ENCODE data around the gene STAC3. TPM values are rescaled to one million over a fixed set of nuclear protein-coding genes. Genes with fewer than 3 reads are reported as not detected.

Gene STAC3
- total and polyA plus RNA-seq, 2 of the 8 experiments (the other 6 are each of a cell fraction or from before 2014, with no cell fraction given), result 0.70 to 1.3 TPM

DNA sequence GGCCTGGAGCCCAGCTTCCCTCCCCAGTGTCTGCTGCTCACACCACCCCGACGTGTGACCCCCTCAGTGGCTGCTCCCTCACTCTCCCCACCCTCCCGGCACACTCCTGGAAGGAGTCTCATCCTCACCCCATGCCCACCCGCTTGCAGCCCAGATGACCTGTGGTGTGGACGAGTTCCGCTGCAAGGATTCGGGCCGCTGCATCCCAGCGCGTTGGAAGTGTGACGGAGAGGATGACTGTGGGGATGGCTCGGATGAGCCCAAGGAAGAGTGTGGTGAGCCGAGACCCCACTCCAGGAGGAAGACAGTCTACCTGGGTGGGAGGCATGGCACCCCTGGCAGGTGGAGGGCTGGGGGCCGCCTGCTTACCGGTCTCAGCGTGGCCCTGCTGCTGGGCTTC, 49.4 kb downstream of the STAC3 start:
- H2BK12ac ChIP-seq (ENCODE audit: low read depth, low read length), result no peak overlapping the region
- no peaks in the 10 kb centered on the region for H3K9me3 ChIP-seq (ENCODE audit: insufficient read depth in 2 of 2, low read depth in 1 of 2, low read length in 1 of 2)
- H3K36me3 ChIP-seq (ENCODE audit: control insufficient read depth in 2 of 4, insufficient read depth in 4 of 4, low read length in 3 of 4), result peaks cover 54 to 98% (median 91%) of the 10 kb centered on the region in 4 experiments
- H3K4me2 ChIP-seq (ENCODE audit: insufficient read depth in 1 of 2, low read depth in 2 of 2, low read length in 2 of 2), result no peak overlapping the region
- no peak overlapping the region for H2BK5ac ChIP-seq (ENCODE audit: low read depth, low read length)
- ChIA-PET CTCF (ENCODE audit: partially characterized antibody) (interaction anchor here (1.1 to 1.4 kb wide), 3 partner anchors 12 to 55 kb away, joined by 3 to 5 read pairs (median 3); no protein-coding TSS in a partner anchor), POLR2A (ENCODE audit: partially characterized antibody) (interaction anchor here (0.7 to 6.5 kb wide), 4 partner anchors 11 to 40 kb away, joined by 4 to 33 read pairs (median 4); partner anchors contain the start of gene SHMT2)
- H3K18ac ChIP-seq (ENCODE audit: extremely low read depth, low read length), result no peak overlapping the region
- H3K23ac ChIP-seq (ENCODE audit: insufficient read length), result no peak overlapping the region
- H3K4me1 ChIP-seq (replicated peaks in 1 of 4; ENCODE audit: control insufficient read depth in 3 of 4, insufficient read depth in 4 of 4, low read length in 3 of 4), result no peaks in the 10 kb centered on the region
- H3K79me2 ChIP-seq (ENCODE audit: control insufficient read depth in 1 of 2, insufficient read depth in 2 of 2, low read length in 2 of 2), result no peaks in the 10 kb centered on the region
- H3K27ac ChIP-seq (ENCODE audit: low read depth, low read length), result no peak overlapping the region
- H4K91ac ChIP-seq (replicated peaks; ENCODE audit: insufficient read length, low read length), result no peak overlapping the region
- H4K20me1 ChIP-seq (replicated peaks in 1 of 2; ENCODE audit: control insufficient read depth in 1 of 2, insufficient read depth in 2 of 2, low read length in 2 of 2), result peaks cover 12 to 30% of the 10 kb centered on the region in 2 experiments
- H2AK5ac ChIP-seq (ENCODE audit: low read depth, low read length), result no peak overlapping the region
- WGBS, 2 experiments (ENCODE audit: extremely low coverage in 1 of 2, insufficient coverage in 1 of 2, insufficient read length in 1 of 2, insufficient replicate concordance in 2 of 2, low coverage in 1 of 2, low lambda C conversion rate in 2 of 2, missing lambda C conversion rate in 1 of 2), result 95% methylated on average over 16 of the region's 16 CpGs; no CpG with 5 or more reads in 1 of the 2 experiments
- H3K56ac ChIP-seq (replicated peaks; ENCODE audit: insufficient read length, low read depth, low read length), result no peak overlapping the region
- FAIRE-seq (no peak), DNase-seq (ENCODE audit: low read depth in 1 of 2, low spot score in 2 of 2) (no peak)
- H4K8ac ChIP-seq (ENCODE audit: extremely low read depth, insufficient read depth, low read length), result no peak overlapping the region
- no peaks in the 10 kb centered on the region for H3K27me3 ChIP-seq (replicated peaks in 1 of 4; ENCODE audit: control insufficient read depth in 3 of 4, extremely low read depth in 1 of 4, insufficient read depth in 3 of 4, low read length in 3 of 4)
- no peak overlapping the region for H4K5ac ChIP-seq (ENCODE audit: insufficient read length, low read depth, low read length)
- no peaks in the 10 kb centered on the region for H3K23me2 ChIP-seq (ENCODE audit: low read depth, low read length)
- no peak overlapping the region for H2BK15ac ChIP-seq (ENCODE audit: low read length)
- no peak overlapping the region for H2BK20ac ChIP-seq (ENCODE audit: low read length)
- no peak overlapping the region for H3K4me3 ChIP-seq (ENCODE audit: extremely low read depth in 1 of 4, insufficient read depth in 2 of 4, low read depth in 3 of 4, low read length in 4 of 4)
- no peaks in the 10 kb centered on the region; the same call in 1 of the 2 replicates for H3K79me1 ChIP-seq (ENCODE audit: low read depth, low read length)
- no peak overlapping the region for H2AFZ ChIP-seq (ENCODE audit: low read length)
- H3K9ac ChIP-seq (replicated peaks in 1 of 4; ENCODE audit: extremely low read depth in 1 of 4, low read depth in 3 of 4, low read length in 3 of 4), result no peak overlapping the region
- H3K4ac ChIP-seq (replicated peaks; ENCODE audit: insufficient read length, low read depth, low read length), result no peak overlapping the region
- H3K14ac ChIP-seq (ENCODE audit: insufficient read length), result no peak overlapping the region
- H2BK120ac ChIP-seq (replicated peaks; ENCODE audit: low read depth, low read length), result no peak overlapping the region
- no peak for TF ChIP-seq JUND (IDR thresholded peaks at IDR 0.05; ENCODE audit: low read length)
- TF ChIP-seq, protein P1, sequence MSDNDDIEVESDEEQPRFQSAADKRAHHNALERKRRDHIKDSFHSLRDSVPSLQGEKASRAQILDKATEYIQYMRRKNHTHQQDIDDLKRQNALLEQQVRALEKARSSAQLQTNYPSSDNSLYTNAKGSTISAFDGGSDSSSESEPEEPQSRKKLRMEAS (IDR thresholded peaks at IDR 0.05), result no peak
